ENCODE data around the gene PANK3. TPM values are rescaled to one million over a fixed set of nuclear protein-coding genes. Genes with fewer than 3 reads are reported as not detected.

The PANK3 gene
- total and polyA plus RNA-seq, 9 of the 15 experiments (the other 6 are each of a cell fraction or from before 2014, with no cell fraction given), result 5.9 to 50.4 (median 29.7) TPM

DNA sequence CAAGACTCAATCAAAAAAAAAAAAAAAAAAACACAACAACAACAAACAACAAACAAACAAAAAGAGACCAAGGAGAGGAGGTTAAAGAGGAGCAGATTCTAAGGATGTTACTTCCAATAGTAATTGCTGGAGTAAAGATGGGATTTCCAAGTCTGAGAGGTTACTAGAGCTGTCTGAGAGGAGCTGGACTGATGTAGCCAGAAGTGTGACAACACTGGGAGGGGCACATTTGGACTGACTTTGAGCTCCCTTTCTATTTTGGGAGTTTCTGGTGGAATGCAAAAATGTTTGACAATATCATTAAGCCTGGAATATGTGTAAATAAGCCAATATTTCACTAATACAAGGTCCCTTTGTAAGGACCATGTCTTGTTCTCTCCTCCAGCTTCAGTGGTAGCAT is 25.3 kb upstream of the PANK3 start:
- DNase-seq (ENCODE audit: extremely low read depth in 1 of 4, low spot score in 3 of 4) (no peak), FAIRE-seq (no peak), ATAC-seq (no peak)
- Histone ChIP-seq H3K9me1 (ENCODE audit: control insufficient read depth, insufficient read depth, low read length) (no peaks in the 10 kb centered on the region), H3K4me1 (replicated peaks in 1 of 2; ENCODE audit: control insufficient read depth in 2 of 2, insufficient read depth in 2 of 2, low read length in 2 of 2) (no peaks in the 10 kb centered on the region; a peak in 1 of 5 replicates), H3K27me3 (ENCODE audit: control insufficient read depth in 2 of 2, insufficient read depth in 2 of 2, low read length in 2 of 2) (peaks cover 0 to 13% of the 10 kb centered on the region in 2 experiments; a peak in 4 of 5 replicates), H3K36me3 (ENCODE audit: control insufficient read depth, insufficient read depth, low read length) (no peaks in the 10 kb centered on the region), H3K27ac (ENCODE audit: extremely low read depth, low read depth, low read length) (no peak overlapping the region), H4K20me1 (replicated peaks; ENCODE audit: control insufficient read depth, insufficient read depth, low read length) (no peaks in the 10 kb centered on the region), H3K79me2 (ENCODE audit: control insufficient read depth, insufficient read depth, low read length) (no peaks in the 10 kb centered on the region), H3K4me2 (ENCODE audit: insufficient read depth, low read length) (no peak overlapping the region), H3K9ac (ENCODE audit: insufficient read depth in 1 of 2, low read depth in 2 of 2, low read length in 2 of 2) (no peak overlapping the region), H2AFZ (ENCODE audit: low read depth, low read length) (no peak overlapping the region), H3K4me3 (no peak overlapping the region), H3K9me3 (replicated peaks; ENCODE audit: control insufficient read depth, insufficient read depth, low read depth, low read length) (no peaks in the 10 kb centered on the region)
- ChIA-PET CTCF (ENCODE audit: low intra/inter-chr PET ratio) (no interaction called here), POLR2A (interaction anchor here (1.5 kb wide), 1 partner anchor 13 kb away, joined by 4 read pairs; no protein-coding TSS in a partner anchor)
- intact Hi-C loops (cut with micrococcal nuclease), result no loop called here
- TF ChIP-seq FOXP1 (CRISPR knock-in tag; IDR thresholded peaks at IDR 0.05), result no peak
- no peak for TF ChIP-seq ZNF140 (CRISPR knock-in tag; IDR thresholded peaks at IDR 0.05)
- TF ChIP-seq ZNF561 (CRISPR knock-in tag; conservative IDR thresholded peaks at IDR 0.05), result no peak
- no peak for TF ChIP-seq ESRRA (IDR thresholded peaks at IDR 0.05; ENCODE audit: borderline replicate concordance, low read depth)
- no peak for TF ChIP-seq TAF7 (tag; IDR thresholded peaks at IDR 0.05)
- in situ Hi-C loops (cut with MboI), result no loop called here
- no TSS peak for BruUV-seq (replicated peaks)

DNA sequence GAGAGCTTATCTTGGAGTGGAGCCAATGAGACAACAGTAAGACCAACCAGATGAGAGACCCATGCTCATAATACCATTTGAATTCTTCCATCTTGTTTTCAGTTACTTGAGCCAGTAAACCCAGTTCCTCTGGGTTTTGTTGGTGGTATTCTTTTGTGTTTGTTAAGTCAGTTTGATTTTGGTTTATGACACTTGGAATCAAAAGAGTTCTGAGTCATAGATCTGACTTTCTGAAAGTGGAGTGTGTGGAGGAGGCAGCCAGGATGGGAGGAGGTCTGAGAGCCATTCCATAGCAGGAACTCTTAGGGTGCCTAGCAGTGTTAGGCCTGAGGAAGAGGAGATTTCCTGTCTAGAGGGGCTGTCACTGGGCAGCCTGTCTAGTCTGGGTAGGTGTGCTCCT is 24.6 kb upstream of the PANK3 start:
- Histone ChIP-seq H4K20me1 (replicated peaks; ENCODE audit: control insufficient read depth, insufficient read depth, low read length) (no peaks in the 10 kb centered on the region), H3K79me2 (ENCODE audit: control insufficient read depth, insufficient read depth, low read length) (no peaks in the 10 kb centered on the region), H3K4me1 (replicated peaks in 1 of 2; ENCODE audit: control insufficient read depth in 2 of 2, insufficient read depth in 2 of 2, low read length in 2 of 2) (no peaks in the 10 kb centered on the region; a peak in 1 of 5 replicates), H3K4me2 (ENCODE audit: insufficient read depth, low read length) (no peak overlapping the region), H3K27me3 (ENCODE audit: control insufficient read depth in 2 of 2, insufficient read depth in 2 of 2, low read length in 2 of 2) (peaks cover 0 to 6% of the 10 kb centered on the region in 2 experiments; a peak in 4 of 5 replicates), H2AFZ (ENCODE audit: low read depth, low read length) (no peak overlapping the region), H3K9me1 (ENCODE audit: control insufficient read depth, insufficient read depth, low read length) (no peaks in the 10 kb centered on the region), H3K27ac (ENCODE audit: extremely low read depth, low read depth, low read length) (no peak overlapping the region), H3K4me3 (no peak overlapping the region), H3K36me3 (ENCODE audit: control insufficient read depth, insufficient read depth, low read length) (no peaks in the 10 kb centered on the region), H3K9me3 (replicated peaks; ENCODE audit: control insufficient read depth, insufficient read depth, low read depth, low read length) (peaks cover 4% of the 10 kb centered on the region), H3K9ac (ENCODE audit: insufficient read depth in 1 of 2, low read depth in 2 of 2, low read length in 2 of 2) (no peak overlapping the region)
- no peak for TF ChIP-seq HLTF (IDR thresholded peaks at IDR 0.05)
- TF ChIP-seq ZNF121 (CRISPR knock-in tag; conservative IDR thresholded peaks at IDR 0.05), result no peak
- no peak for TF ChIP-seq SMARCA4 (IDR thresholded peaks at IDR 0.05)
- no peak for TF ChIP-seq ZNF134 (CRISPR knock-in tag; conservative IDR thresholded peaks at IDR 0.05)
- TF ChIP-seq IFI16 (CRISPR knock-in tag; IDR thresholded peaks at IDR 0.05), result no peak
- TF ChIP-seq MED1 (CRISPR knock-in tag; IDR thresholded peaks at IDR 0.05; ENCODE audit: borderline replicate concordance), result no peak
- no peak for TF ChIP-seq RCOR1 (IDR thresholded peaks at IDR 0.05; ENCODE audit: borderline replicate concordance in 1 of 2, low read depth in 2 of 2, low read length in 2 of 2)
- TF ChIP-seq, protein P1, sequence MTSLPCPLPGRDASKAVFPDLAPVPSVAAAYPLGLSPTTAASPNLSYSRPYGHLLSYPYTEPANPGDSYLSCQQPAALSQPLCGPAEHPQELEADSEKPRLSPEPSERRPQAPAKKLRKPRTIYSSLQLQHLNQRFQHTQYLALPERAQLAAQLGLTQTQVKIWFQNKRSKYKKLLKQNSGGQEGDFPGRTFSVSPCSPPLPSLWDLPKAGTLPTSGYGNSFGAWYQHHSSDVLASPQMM (CRISPR knock-in tag; IDR thresholded peaks at IDR 0.05), result no peak
- intact Hi-C loops (cut with micrococcal nuclease) (no loop called here), in situ Hi-C loops (cut with MboI) (no loop called here)
- BruUV-seq (replicated peaks), result no TSS peak
- peak; percentile 54 for FAIRE-seq
- ATAC-seq, result no peak
- ChIA-PET CTCF (ENCODE audit: low intra/inter-chr PET ratio) (no interaction called here), POLR2A (no interaction called here)
- DNase-seq (ENCODE audit: extremely low read depth in 1 of 4, low spot score in 3 of 4), result no peak

Data from K562 (cell line).